ENCODE results near the gene ZNF653. TPM values are rescaled to one million over a fixed set of nuclear protein-coding genes. Genes with fewer than 3 reads are reported as not detected.

Gene ZNF653
- total and polyA plus RNA-seq, 2 donors (not counting 3 experiments of a cell fraction or from before 2014, with no cell fraction given), result 7.0 to 8.7 TPM

GRCh38 chr19:11450570-11451326, 54.9 kb downstream of the ZNF653 start:
- DNase-seq (ENCODE audit: low read depth, low spot score), result no peak
- intact Hi-C loops (cut with micrococcal nuclease) (no loop called here), dilution Hi-C loops (cut with MboI; ENCODE audit: extremely low pct_ligation_motif_present, low sequenced_read_pairs) (no loop called here)
- no peaks in the 10 kb centered on the region for H3K79me2 ChIP-seq (ENCODE audit: control insufficient read depth, insufficient read depth, low read length)
- H3K9me1 ChIP-seq (replicated peaks; ENCODE audit: control insufficient read depth, extremely low read depth, insufficient read depth, low read length), result no peaks in the 10 kb centered on the region
- H3K4me2 ChIP-seq (ENCODE audit: insufficient read depth, low read length), result no peak overlapping the region
- peaks cover 2 to 17% of the 10 kb centered on the region in 2 experiments for H3K36me3 ChIP-seq (ENCODE audit: control insufficient read depth in 2 of 2, extremely low read depth in 1 of 2, insufficient read depth in 2 of 2, low read length in 2 of 2)
- TSS peak; percentile 66 for BruUV-seq (replicated peaks)
- no peak overlapping the region for H2AFZ ChIP-seq (ENCODE audit: low read depth, low read length)
- no peaks in the 10 kb centered on the region for H4K20me1 ChIP-seq (replicated peaks; ENCODE audit: control insufficient read depth, extremely low read depth, insufficient read depth, low read length)
- no peaks in the 10 kb centered on the region for H3K27me3 ChIP-seq (ENCODE audit: control insufficient read depth in 2 of 2, insufficient read depth in 2 of 2, low read length in 2 of 2)
- no peak for FAIRE-seq
- no peaks in the 10 kb centered on the region for H3K9me3 ChIP-seq (replicated peaks; ENCODE audit: control insufficient read depth, insufficient read depth, low read length)
- no peak overlapping the region for H3K4me3 ChIP-seq (replicated peaks in 1 of 3; ENCODE audit: insufficient read depth in 1 of 3, low read depth in 1 of 3, low read length in 3 of 3)
- ChIA-PET CTCF (interaction anchor here (1.1 kb wide), 2 partner anchors 69 to 157 kb away, joined by 3 read pairs; no protein-coding TSS in a partner anchor), POLR2A (interaction anchor here (0.6 kb wide), 1 partner anchor 19 kb away, joined by 3 read pairs; no protein-coding TSS in a partner anchor)
- H3K27ac ChIP-seq (ENCODE audit: insufficient read depth, low read depth, low read length), result no peak overlapping the region
- H3K9ac ChIP-seq (replicated peaks; ENCODE audit: extremely low read depth, insufficient read depth, low read length), result no peak overlapping the region
- H3K4me1 ChIP-seq (ENCODE audit: control insufficient read depth, extremely low read depth, insufficient read depth, low read length), result no peaks in the 10 kb centered on the region
- no peak for TF ChIP-seq POLR2AphosphoS5 (IDR thresholded peaks at IDR 0.05; ENCODE audit: insufficient read depth, low read depth, low read length)
- TF ChIP-seq MYC (IDR thresholded peaks at IDR 0.05; ENCODE audit: low read depth, low read length), result no peak
- TF ChIP-seq JUN (IDR thresholded peaks at IDR 0.05; ENCODE audit: borderline replicate concordance, insufficient read depth, insufficient read length, low read depth), result no peak
- TF ChIP-seq GATA2 (IDR thresholded peaks at IDR 0.05; ENCODE audit: insufficient read depth, insufficient read length, low read depth, low read length), result no peak
- TF ChIP-seq POLR2A (IDR thresholded peaks at IDR 0.05; ENCODE audit: low read depth, low read length), result no peak
- TF ChIP-seq MAX (IDR thresholded peaks at IDR 0.05; ENCODE audit: insufficient read depth, insufficient read length), result no peak
- TF ChIP-seq CTCF (IDR thresholded peaks at IDR 0.05; ENCODE audit: extremely low read depth in 1 of 2, insufficient read depth in 1 of 2, low read depth in 1 of 2, low read length in 2 of 2), result no peak
- no peak for TF ChIP-seq EZH2 (IDR thresholded peaks at IDR 0.05; ENCODE audit: borderline replicate concordance, low read depth, low read length, severe bottlenecking)
- TF ChIP-seq FOS (IDR thresholded peaks at IDR 0.05; ENCODE audit: borderline replicate concordance, insufficient read depth, low read length), result no peak
